Bronchial epithelial cell (primary cell): ENCODE results near the gene PGAM4. TPM values are rescaled to one million over a fixed set of nuclear protein-coding genes. Genes with fewer than 3 reads are reported as not detected.

Source experiments
- DNase-seq: peaks from one replicate; pipeline ENCODE4 v3.0.0-alpha.2; 2010; ENCODE audit warnings: low read depth
- FAIRE-seq: peaks from 2 replicates; lab custom pipeline; 2011; peaks lifted over from hg19 to GRCh38; lab: Jason Lieb, UNC
- H3K27me3 ChIP-seq: 2 replicates; pipeline ENCODE4 v1.5.1; 2011; ENCODE audit warnings: low read length; ENCODE audit not compliant: control insufficient read depth, insufficient read depth
- H3K36me3 ChIP-seq: 2 replicates; pipeline ENCODE4 v1.5.1; 2011; ENCODE audit warnings: low read length; ENCODE audit not compliant: control insufficient read depth, insufficient read depth
- H3K4me3 ChIP-seq: 2 replicates; pipeline ENCODE4 v1.5.1; 2011; ENCODE audit warnings: mild to moderate bottlenecking, low read depth, low read length, control low read depth
- total RNA-seq: library from RNA; depleted of rRNA; stranded (reverse); fragments of >200 nt; gene quantifications from 2 replicates; pipeline ENCODE4 v1.2.1, GENCODE V29; 2014
- TF ChIP-seq, protein P1 (sequence below): IDR thresholded peaks from 2 replicates; pipeline ENCODE4 v1.5.1; 2011; ENCODE audit warnings: mild to moderate bottlenecking, moderate library complexity, low read length, control low read depth, inconsistent platforms; ENCODE audit not compliant: insufficient read depth, severe bottlenecking

Gene PGAM4
- total RNA-seq, 1 donor from 2014 or later: not detected

DNA sequence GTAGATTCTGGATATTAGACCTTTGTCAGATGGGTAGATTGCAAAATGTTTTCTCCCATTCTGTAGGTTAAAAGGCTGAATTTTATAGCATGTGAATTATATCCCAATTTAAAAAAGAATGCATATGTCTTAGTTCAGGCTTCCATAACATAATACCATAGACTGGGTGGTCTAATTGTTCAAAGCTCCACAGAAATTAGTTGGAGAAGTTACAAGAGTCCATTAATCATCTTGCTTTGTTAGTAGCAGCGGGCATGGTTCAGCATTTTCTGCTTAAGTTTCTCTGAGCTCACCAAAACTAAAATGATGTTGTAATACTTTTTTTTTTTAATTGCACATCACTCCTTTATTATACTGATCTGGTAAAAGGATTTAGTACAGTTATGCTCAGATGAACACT is 1.8 kb downstream of the PGAM4 start:
- H3K36me3 ChIP-seq: no peaks in the 10 kb centered on the region
- no peak for DNase-seq
- TF ChIP-seq, protein P1, sequence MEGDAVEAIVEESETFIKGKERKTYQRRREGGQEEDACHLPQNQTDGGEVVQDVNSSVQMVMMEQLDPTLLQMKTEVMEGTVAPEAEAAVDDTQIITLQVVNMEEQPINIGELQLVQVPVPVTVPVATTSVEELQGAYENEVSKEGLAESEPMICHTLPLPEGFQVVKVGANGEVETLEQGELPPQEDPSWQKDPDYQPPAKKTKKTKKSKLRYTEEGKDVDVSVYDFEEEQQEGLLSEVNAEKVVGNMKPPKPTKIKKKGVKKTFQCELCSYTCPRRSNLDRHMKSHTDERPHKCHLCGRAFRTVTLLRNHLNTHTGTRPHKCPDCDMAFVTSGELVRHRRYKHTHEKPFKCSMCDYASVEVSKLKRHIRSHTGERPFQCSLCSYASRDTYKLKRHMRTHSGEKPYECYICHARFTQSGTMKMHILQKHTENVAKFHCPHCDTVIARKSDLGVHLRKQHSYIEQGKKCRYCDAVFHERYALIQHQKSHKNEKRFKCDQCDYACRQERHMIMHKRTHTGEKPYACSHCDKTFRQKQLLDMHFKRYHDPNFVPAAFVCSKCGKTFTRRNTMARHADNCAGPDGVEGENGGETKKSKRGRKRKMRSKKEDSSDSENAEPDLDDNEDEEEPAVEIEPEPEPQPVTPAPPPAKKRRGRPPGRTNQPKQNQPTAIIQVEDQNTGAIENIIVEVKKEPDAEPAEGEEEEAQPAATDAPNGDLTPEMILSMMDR: no peak
- no peak overlapping the region for H3K4me3 ChIP-seq
- no peaks in the 10 kb centered on the region for H3K27me3 ChIP-seq
- FAIRE-seq: no peak

- DNase-seq: no peak
- H3K4me3 ChIP-seq: no peak overlapping the region
- H3K27me3 ChIP-seq: no peaks in the 10 kb centered on the region
- TF ChIP-seq, protein P1: no peak
- no peak for FAIRE-seq
- H3K36me3 ChIP-seq: no peaks in the 10 kb centered on the region
Measured at GRCh38 chrX:77966361-77966760, 3.1 kb downstream of the PGAM4 start.

GRCh38 chrX:77962068-77962902 is 7.2 kb downstream of the PGAM4 start:
- FAIRE-seq (no peak), DNase-seq (peak; percentile 28)
- H3K36me3 ChIP-seq: no peaks in the 10 kb centered on the region
- H3K27me3 ChIP-seq: no peaks in the 10 kb centered on the region
- TF ChIP-seq, protein P1: no peak
- H3K4me3 ChIP-seq: no peak overlapping the region

GRCh38 chrX:77961063-77961462 is 8.4 kb downstream of the PGAM4 start:
- no peak for DNase-seq
- TF ChIP-seq, protein P1: no peak
- Histone ChIP-seq H3K4me3 (no peak overlapping the region), H3K36me3 (no peaks in the 10 kb centered on the region), H3K27me3 (no peaks in the 10 kb centered on the region)
- FAIRE-seq: no peak

DNA sequence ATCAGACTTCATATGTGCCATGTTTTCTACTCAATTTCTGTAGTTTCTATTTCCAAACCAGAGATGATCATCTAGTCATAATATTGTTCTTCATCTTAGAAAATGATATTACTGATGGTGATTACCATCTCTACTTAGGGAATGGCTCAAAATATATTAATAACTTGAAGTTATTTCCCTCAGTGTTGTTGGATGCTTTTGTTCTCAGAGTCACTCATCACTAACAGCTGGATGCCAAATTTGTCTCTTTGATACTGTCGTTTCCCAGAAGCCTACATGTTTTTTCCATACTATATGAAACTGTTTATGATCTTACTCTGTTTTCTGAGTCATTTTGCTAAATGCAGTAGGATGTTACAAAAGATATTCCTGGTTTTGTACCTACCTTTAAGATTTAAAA is 8.9 kb downstream of the PGAM4 start:
- DNase-seq (no peak), FAIRE-seq (no peak)
- TF ChIP-seq, protein P1: no peak
- Histone ChIP-seq H3K4me3 (no peak overlapping the region), H3K27me3 (no peaks in the 10 kb centered on the region), H3K36me3 (no peaks in the 10 kb centered on the region)

GRCh38 chrX:77953708-77954107 is 15.7 kb downstream of the PGAM4 start:
- peak; percentile 42 for DNase-seq
- TF ChIP-seq, protein P1: no peak
- Histone ChIP-seq H3K36me3 (no peaks in the 10 kb centered on the region), H3K27me3 (no peaks in the 10 kb centered on the region), H3K4me3 (no peak overlapping the region)
- FAIRE-seq: no peak
